NCI-H510A treated with DMSO at 0.1 percent for 48 hours (cell line): ENCODE results near the gene IQCK.

Experiments
- DNase-seq: peaks from one replicate; lab custom pipeline; 2025; lab: John Stamatoyannopoulos, UW

Gene IQCK

DNA sequence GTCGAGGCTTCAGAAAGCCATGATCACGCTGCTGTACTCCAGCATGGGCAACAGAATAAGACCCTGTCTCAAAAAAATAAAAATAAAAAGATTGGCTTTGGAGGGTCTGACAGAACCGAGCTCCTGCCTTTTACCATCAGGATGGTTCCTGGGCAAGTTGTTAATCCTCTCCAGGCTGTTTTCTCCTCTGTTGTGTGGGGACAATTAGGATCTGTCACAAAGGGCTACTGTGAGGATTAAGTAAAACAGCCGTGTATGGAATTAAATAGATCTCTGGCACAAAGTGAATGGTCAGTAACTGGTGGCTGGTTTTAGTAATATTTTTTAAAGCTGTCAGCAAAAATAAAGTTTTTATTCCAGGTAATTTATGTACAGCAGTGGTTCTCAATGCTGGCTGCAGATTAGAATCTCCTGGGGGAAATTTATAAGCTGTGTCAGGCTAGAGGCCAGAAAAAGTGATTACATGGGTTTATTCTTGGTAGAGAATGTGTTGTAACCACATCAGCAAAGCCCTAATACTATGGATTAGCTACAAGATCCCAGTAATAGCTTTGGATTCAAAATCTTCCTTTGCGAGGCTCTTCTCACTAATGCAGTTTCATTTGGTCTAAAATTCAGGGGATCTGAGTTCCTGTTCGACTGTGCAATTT, 119.4 kb downstream of the IQCK start:
- no peak for DNase-seq

DNA sequence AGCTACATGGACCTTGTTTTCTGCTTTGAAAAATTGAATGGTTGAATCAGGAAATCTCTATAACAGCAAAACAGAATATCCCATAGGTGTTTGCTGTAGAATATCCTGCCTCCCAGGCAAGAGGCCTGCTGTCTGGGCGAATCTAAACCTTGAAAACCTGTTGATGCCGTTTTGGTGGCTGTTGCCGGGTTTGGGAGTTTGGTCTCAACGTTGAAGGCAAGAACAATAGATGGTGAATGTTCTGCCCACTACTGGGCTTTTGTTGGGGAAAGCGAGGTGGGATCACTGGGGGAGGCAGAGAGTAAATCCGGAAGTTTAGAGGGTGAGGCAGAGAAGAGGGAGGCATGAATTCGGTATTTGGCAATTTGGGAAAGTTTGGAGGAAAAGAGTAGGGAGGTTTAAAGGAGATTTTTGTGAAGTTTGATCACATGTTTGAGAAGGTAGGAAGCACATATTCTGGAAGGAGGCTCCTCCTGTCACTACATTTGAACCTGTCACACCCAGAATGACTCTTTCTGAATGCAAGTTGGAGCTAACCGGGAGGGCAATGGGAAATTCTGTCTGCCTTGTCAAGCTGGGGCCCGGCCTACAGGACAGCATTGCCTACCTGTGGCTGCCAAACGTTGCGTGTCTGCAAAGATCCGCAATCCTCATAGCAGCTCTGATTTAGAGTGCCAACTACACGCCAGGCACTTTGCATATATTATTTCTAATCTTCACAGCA, 120.1 kb downstream of the IQCK start:
- no peak for DNase-seq

DNA sequence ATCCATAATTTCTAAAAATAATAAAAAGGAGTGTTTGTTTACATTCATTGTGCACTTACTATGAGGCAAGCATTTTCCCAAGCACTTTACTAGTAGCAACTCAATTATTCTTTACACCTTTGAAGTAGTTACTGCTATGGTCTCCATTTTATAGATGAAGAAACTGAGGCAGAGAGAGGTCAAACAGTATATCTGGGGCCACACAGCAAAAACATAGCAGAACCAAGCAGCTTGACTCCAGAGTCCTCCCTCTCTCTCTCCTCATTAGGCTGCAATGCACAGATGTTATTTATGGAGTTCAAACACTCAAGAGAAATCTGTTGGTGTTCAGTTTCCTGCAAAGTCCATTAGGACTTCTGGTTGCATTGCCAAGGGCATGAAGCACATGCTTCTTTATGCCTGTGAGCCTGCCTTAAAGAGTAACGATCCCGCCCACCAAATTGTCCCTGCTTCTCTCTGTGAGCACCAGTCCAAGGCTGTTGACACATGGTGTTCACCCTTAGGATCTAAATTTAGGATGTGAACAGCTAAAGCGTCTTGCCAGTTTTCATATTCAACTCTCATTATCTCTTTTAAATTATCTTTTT, 122.5 kb downstream of the IQCK start:
- peak; percentile 94 for DNase-seq

GRCh38 chr16:19841184-19841583, 123.1 kb downstream of the IQCK start:
- no peak for DNase-seq

GRCh38 chr16:19842426-19843157, 124.5 kb downstream of the IQCK start:
- DNase-seq = no peak

DNA sequence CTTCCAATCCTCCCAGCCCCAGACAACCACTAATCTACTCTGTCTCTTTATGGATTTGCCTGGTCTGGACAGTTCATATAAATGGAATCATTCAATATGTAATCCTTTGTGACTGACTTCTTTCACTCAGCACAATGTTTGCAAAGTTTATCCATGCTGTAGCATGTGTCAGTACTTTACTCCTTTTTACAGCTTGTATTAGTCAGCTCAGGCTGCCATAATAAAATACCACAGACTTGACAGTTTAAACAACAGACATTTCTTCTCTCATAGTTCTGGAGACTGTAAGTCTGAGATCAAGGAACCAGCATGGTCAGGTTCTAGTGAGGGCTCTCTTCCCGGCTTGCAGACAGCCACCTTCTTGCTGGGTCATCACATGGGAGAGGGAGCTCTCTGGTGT, 125.3 kb downstream of the IQCK start:
- no peak for DNase-seq

GRCh38 chr16:19844945-19845641, 127.0 kb downstream of the IQCK start:
- DNase-seq = no peak

DNA sequence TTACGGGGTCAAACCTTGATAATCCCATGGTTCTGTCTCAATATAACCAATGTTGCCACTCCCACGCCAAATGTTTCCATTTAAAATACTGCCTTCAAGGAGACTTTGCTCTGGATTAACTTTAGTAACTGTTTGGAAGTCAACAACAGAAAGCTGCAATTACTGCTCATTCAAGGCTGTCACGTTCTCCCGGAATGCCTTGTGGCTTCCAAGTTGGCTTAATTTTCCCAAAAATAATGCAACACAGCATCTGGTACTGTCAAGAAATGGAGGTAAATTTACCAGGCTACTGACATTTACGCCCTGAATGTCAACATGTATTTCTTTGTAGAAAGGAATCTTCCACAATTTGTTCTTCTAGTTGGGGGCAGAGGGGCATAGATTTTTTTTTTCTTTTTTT, 128.4 kb downstream of the IQCK start:
- DNase-seq = no peak

DNA sequence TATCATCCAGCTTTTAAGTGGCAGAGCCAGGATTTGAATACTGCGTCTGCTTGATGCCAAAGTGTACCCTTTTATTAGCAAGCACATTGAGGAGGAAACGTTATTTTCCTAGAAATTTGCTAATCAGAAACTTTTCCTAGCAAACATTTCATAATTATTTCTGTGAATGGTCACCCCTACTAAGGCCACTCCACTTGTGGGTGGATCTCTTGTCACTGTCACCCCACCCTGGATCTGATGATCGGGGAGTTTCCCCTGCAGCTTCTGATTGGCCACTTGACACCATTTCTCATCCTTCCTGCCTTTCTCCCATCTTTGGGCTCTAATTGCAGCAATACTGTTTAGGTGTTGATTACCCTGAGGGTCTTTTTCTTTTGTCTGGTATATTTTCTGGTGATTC, 130.7 kb downstream of the IQCK start:
- DNase-seq = no peak

- DNase-seq = peak; percentile 89
Observed at GRCh38 chr16:19850131-19850817, 132.2 kb downstream of the IQCK start.

- DNase-seq = no peak
Observed at GRCh38 chr16:19851476-19851875, 133.4 kb downstream of the IQCK start.

- DNase-seq = no peak
Observed at GRCh38 chr16:19853132-19853741, 135.2 kb downstream of the IQCK start.

GRCh38 chr16:19853742-19854542, 135.9 kb downstream of the IQCK start:
- no peak for DNase-seq

DNA sequence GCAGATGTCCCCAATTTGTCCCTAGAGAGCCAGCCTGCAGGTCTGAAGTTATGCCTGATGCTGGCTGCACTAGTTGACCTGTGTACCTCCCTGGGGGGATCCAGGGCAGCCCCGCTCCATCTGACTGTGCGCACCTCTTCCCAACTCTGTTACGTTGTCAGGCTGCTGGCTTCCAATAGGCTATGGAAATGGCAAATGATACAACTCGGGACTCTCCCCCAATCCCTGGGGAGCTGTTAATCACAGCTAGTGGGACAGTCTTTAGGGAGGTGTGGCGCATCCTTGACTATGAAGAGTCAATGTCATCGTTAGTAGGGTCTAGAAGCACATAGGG, 136.4 kb downstream of the IQCK start:
- DNase-seq = no peak

DNA sequence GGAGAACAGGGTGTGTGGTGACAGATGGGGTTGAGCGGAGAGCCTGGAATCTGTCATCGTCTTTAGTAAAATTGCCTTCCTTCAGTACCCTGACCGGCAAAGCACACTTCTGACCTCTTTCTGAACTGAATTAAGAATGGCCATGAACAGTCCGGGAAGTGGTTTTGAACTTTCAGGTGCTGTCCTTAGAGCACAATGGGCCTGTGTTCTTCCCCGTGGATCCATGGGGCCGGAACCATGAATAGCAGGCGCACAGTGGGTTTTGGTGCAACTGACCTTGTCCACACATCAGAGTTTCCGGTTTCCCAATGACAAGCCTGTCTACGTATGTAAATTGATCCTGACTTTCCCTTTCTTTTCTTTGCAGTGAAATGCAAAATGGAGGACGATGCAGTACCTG, 138.0 kb downstream of the IQCK start:
- DNase-seq = no peak

DNA sequence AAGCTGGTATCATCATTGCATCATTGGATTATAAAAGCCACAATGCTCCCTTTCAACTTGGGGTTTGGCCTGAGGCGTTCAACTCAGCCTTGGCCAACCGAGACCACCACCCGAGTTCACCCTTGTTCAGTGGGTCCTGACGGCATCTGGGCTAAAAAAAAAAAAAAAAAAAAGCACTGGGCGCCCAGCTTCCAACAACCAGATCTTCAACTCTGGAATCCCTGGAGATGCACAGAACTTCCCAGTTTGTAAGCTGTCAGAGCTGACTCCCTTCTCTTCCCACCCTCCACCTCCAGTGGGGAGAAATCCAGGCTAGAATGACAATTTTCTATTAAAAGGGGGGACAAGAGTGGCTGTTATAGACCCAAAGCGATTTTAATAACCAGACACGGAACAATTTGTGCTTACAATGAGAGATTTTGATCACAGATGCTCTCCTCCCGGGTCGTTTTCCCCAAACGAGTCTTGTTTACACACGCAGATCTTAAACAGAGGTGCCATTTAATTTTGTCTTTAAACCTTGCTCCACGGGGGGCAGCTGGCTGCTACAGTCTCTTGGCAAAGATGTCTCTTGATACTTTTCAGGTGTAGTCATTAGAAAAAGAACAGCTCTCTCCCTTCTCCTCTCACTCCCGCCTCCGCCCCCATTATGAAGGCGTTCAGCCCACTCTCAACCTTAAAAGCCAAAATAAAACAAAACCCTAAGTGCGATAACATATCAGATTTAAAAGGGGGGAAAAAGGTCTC, 139.7 kb downstream of the IQCK start:
- DNase-seq = no peak

DNA sequence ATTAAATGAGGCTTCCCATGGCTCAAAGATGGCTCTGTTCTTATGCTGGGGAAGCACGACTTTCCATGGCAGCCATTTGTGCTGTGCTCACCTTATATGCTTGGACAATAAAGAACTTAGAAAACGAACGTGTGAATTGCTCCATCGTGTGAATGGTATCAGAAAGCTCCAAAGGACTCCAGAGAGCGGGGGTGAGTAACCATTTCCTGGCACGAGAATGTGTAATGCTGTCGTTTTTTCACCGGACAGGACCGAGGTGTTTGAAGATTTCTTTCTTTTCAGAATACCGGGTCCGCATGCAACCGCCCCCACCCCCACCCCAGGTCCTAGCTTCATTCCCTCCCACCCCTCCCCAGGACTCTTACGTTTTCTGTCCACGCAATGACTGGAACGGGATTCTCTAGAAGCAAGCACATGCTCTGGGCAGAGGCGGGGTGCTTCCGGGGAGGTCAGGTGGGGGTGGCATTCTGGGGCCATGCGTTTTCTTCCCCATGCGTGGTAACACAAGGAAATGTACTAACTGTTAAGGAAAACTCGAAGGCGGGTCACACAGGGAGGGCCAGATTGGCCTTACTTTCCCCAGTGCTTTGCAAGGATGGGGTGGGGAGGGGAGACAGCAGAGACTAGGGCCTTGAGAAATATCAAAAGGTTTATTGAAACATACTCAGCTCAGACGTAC, 140.4 kb downstream of the IQCK start:
- no peak for DNase-seq

- no peak for DNase-seq
Observed at GRCh38 chr16:19859166-19859565, 141.1 kb downstream of the IQCK start.

DNA sequence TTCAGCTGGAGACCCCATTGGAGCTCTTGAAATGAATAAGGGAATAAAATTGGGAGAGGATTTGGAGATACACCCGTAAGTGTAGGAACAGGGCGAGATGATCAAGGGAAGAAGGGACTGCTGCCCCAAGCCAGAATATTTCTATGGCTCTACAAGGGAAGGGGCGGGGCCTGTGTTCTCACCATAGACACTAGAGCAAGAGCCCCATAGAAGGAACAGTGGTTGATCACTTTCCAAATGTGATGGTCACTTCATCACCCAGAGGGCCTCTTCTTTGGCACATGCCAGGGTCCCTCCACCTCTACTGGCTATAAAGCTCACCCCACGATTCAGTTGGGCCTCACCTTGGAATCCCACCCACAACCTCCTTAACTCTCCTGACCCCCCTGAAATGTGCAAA, 141.5 kb downstream of the IQCK start:
- DNase-seq = no peak
